SJSA1 (cell line): ENCODE results near the gene FSTL1. TPM values are rescaled to one million over a fixed set of nuclear protein-coding genes. Genes with fewer than 3 reads are reported as not detected.

Source experiments
- DNase-seq, 2 experiments: peaks; one replicate each; pipeline ENCODE4 v3.0.0-alpha.2; 2015 to 2020; ENCODE audit warnings: low spot score in 2 of 2, low read depth in 1 of 2
- H3K27ac ChIP-seq: fragments of 250-450 bp; sonication (Bioruptor Pico); 2 replicates; pipeline ENCODE4 v1.5.1; 2020; ENCODE audit warnings: mild to moderate bottlenecking, moderate library complexity
- H3K27me3 ChIP-seq: fragments of 250-450 bp; sonication (Bioruptor Pico); replicated peaks from 2 replicates; pipeline ENCODE4 v1.5.1; 2020; ENCODE audit warnings: mild to moderate bottlenecking, moderate library complexity
- H3K36me3 ChIP-seq: fragments of 250-450 bp; sonication (Bioruptor Pico); 2 replicates; pipeline ENCODE4 v1.5.1; 2020; ENCODE audit warnings: mild to moderate bottlenecking
- H3K4me1 ChIP-seq: fragments of 250-450 bp; sonication (Bioruptor Pico); replicated peaks from 2 replicates; pipeline ENCODE4 v1.6.1; 2021; ENCODE audit warnings: mild to moderate bottlenecking
- H3K4me3 ChIP-seq: fragments of 250-450 bp; sonication (Bioruptor Pico); 2 replicates; pipeline ENCODE4 v1.5.1; 2020; ENCODE audit warnings: mild to moderate bottlenecking
- H3K9me3 ChIP-seq: fragments of 250-450 bp; sonication (Bioruptor Pico); replicated peaks from 2 replicates; pipeline ENCODE4 v1.5.1; 2020; ENCODE audit warnings: mild to moderate bottlenecking
- total RNA-seq: library from RNA; depleted of rRNA; stranded (reverse); fragments of >200 nt; shearing (Covaris generic); gene quantifications from 2 replicates; pipeline ENCODE4 v1.2.3, GENCODE V29; 2014

FSTL1 gene
- total RNA-seq, 1 experiment from 2014 or later, result 1,532 TPM

GRCh38 chr3:120440762-120441161 is 10.0 kb downstream of the FSTL1 start:
- H3K36me3 ChIP-seq, result peaks cover 70% of the 10 kb centered on the region
- H3K4me1 ChIP-seq, result peaks cover 67% of the 10 kb centered on the region
- DNase-seq, result no peak
- peak overlapping the region; percentile 38; the same call in 1 of the 2 replicates for H3K27ac ChIP-seq
- H3K4me3 ChIP-seq, result no peak overlapping the region
- no peaks in the 10 kb centered on the region for H3K9me3 ChIP-seq
- H3K27me3 ChIP-seq, result no peaks in the 10 kb centered on the region

- H3K36me3 ChIP-seq, result peaks cover 72% of the 10 kb centered on the region
- peak overlapping the region; percentile 38 for H3K27ac ChIP-seq
- no peak for DNase-seq
These were observed 10.6 kb downstream of the FSTL1 start for GRCh38 chr3:120440001-120440703.

GRCh38 chr3:120438665-120439370 is 12.0 kb downstream of the FSTL1 start:
- H3K27me3 ChIP-seq, result no peaks in the 10 kb centered on the region
- no peak overlapping the region for H3K4me3 ChIP-seq
- peak; percentile 63 to 78 for DNase-seq
- peaks cover 86% of the 10 kb centered on the region for H3K4me1 ChIP-seq
- peak overlapping the region; percentile 38 for H3K27ac ChIP-seq
- H3K36me3 ChIP-seq, result peaks cover 85% of the 10 kb centered on the region
- H3K9me3 ChIP-seq, result no peaks in the 10 kb centered on the region

More at GRCh38 chr3:120440001-120440703, 10.6 kb downstream of the FSTL1 start:
- Histone ChIP-seq H3K4me1 (peaks cover 73% of the 10 kb centered on the region), H3K9me3 (no peaks in the 10 kb centered on the region), H3K4me3 (no peak overlapping the region), H3K27me3 (no peaks in the 10 kb centered on the region)

- no peaks in the 10 kb centered on the region for H3K9me3 ChIP-seq
- H3K27ac ChIP-seq, result no peak overlapping the region
- DNase-seq, result no peak
- H3K36me3 ChIP-seq, result peaks cover 86% of the 10 kb centered on the region
- H3K4me3 ChIP-seq, result no peak overlapping the region
- no peaks in the 10 kb centered on the region for H3K27me3 ChIP-seq
- peaks cover 92% of the 10 kb centered on the region for H3K4me1 ChIP-seq
These were observed 12.6 kb downstream of the FSTL1 start for GRCh38 chr3:120438216-120438615.

- DNase-seq, result no peak
- peaks cover 99% of the 10 kb centered on the region for H3K4me1 ChIP-seq
- H3K27me3 ChIP-seq, result no peaks in the 10 kb centered on the region
- H3K36me3 ChIP-seq, result peaks cover 91% of the 10 kb centered on the region
- H3K9me3 ChIP-seq, result no peaks in the 10 kb centered on the region
- H3K27ac ChIP-seq, result peak overlapping the region; percentile 99; the same call in 1 of the 2 replicates
- no peak overlapping the region for H3K4me3 ChIP-seq
These were observed 13.2 kb downstream of the FSTL1 start for GRCh38 chr3:120437559-120437958.

- Histone ChIP-seq H3K36me3 (peaks cover 88% of the 10 kb centered on the region), H3K27me3 (no peaks in the 10 kb centered on the region), H3K4me1 (peaks cover 100% of the 10 kb centered on the region), H3K27ac (peak overlapping the region; percentile 99), H3K9me3 (no peaks in the 10 kb centered on the region), H3K4me3 (no peak overlapping the region)
- no peak for DNase-seq
These were observed 14.2 kb downstream of the FSTL1 start for GRCh38 chr3:120436523-120437050.

- Histone ChIP-seq H3K4me1 (peaks cover 100% of the 10 kb centered on the region), H3K9me3 (no peaks in the 10 kb centered on the region), H3K27me3 (no peaks in the 10 kb centered on the region), H3K4me3 (no peak overlapping the region), H3K36me3 (peaks cover 88% of the 10 kb centered on the region), H3K27ac (peak overlapping the region; percentile 99)
- peak in 1 of 2 experiments; percentile 86 for DNase-seq
These were observed 15.2 kb downstream of the FSTL1 start for GRCh38 chr3:120435621-120436020.

- DNase-seq, result no peak
- Histone ChIP-seq H3K4me1 (peaks cover 100% of the 10 kb centered on the region), H3K4me3 (no peak overlapping the region), H3K36me3 (peaks cover 87% of the 10 kb centered on the region), H3K27ac (peak overlapping the region; percentile 99), H3K27me3 (no peaks in the 10 kb centered on the region), H3K9me3 (no peaks in the 10 kb centered on the region)
These were observed 17.0 kb downstream of the FSTL1 start for GRCh38 chr3:120433662-120434331.

GRCh38 chr3:120432150-120432860 is 18.5 kb downstream of the FSTL1 start:
- Histone ChIP-seq H3K9me3 (no peaks in the 10 kb centered on the region), H3K4me1 (peaks cover 98% of the 10 kb centered on the region), H3K27ac (peak overlapping the region; percentile 99), H3K36me3 (peaks cover 87% of the 10 kb centered on the region), H3K27me3 (no peaks in the 10 kb centered on the region), H3K4me3 (no peak overlapping the region)
- peak; percentile 88 to 95 for DNase-seq

GRCh38 chr3:120429921-120430361 is 20.9 kb downstream of the FSTL1 start:
- H3K27ac ChIP-seq, result peak overlapping the region; percentile 99
- H3K27me3 ChIP-seq, result no peaks in the 10 kb centered on the region
- peaks cover 90% of the 10 kb centered on the region for H3K4me1 ChIP-seq
- DNase-seq, result peak; percentile 80 to 90
- H3K9me3 ChIP-seq, result no peaks in the 10 kb centered on the region
- H3K36me3 ChIP-seq, result peaks cover 90% of the 10 kb centered on the region
- H3K4me3 ChIP-seq, result no peak overlapping the region

- no peaks in the 10 kb centered on the region for H3K27me3 ChIP-seq
- no peak overlapping the region for H3K4me3 ChIP-seq
- H3K9me3 ChIP-seq, result no peaks in the 10 kb centered on the region
- peaks cover 90% of the 10 kb centered on the region for H3K36me3 ChIP-seq
- DNase-seq, result no peak
- peaks cover 80% of the 10 kb centered on the region for H3K4me1 ChIP-seq
- peak overlapping the region; percentile 99 for H3K27ac ChIP-seq
These were observed 21.9 kb downstream of the FSTL1 start for GRCh38 chr3:120428924-120429323.

GRCh38 chr3:120427201-120427600 is 23.6 kb downstream of the FSTL1 start:
- H3K4me3 ChIP-seq, result no peak overlapping the region
- H3K27ac ChIP-seq, result no peak overlapping the region
- no peaks in the 10 kb centered on the region for H3K9me3 ChIP-seq
- H3K27me3 ChIP-seq, result no peaks in the 10 kb centered on the region
- peaks cover 89% of the 10 kb centered on the region for H3K36me3 ChIP-seq
- H3K4me1 ChIP-seq, result peaks cover 77% of the 10 kb centered on the region
- no peak for DNase-seq

GRCh38 chr3:120425572-120426250 is 25.1 kb downstream of the FSTL1 start:
- no peak overlapping the region for H3K4me3 ChIP-seq
- H3K27me3 ChIP-seq, result no peaks in the 10 kb centered on the region
- no peak for DNase-seq
- H3K36me3 ChIP-seq, result peaks cover 87% of the 10 kb centered on the region
- H3K9me3 ChIP-seq, result no peaks in the 10 kb centered on the region
- peaks cover 77% of the 10 kb centered on the region for H3K4me1 ChIP-seq
- no peak overlapping the region for H3K27ac ChIP-seq
